GM20000 (cell line): ENCODE results near the gene ACSF2.

Source experiments
- DNase-seq: peaks from one replicate; pipeline ENCODE4 v3.0.0; 2012; ENCODE audit warnings: low spot score
- CTCF ChIP-seq: IDR thresholded peaks from 2 replicates; pipeline ENCODE4 v1.5.1; 2012; ENCODE audit warnings: mild to moderate bottlenecking, control low read depth; ENCODE audit errors: extremely low read depth, missing control alignments

The ACSF2 gene

GRCh38 chr17:50499721-50500120 is 73.7 kb downstream of the ACSF2 start:
- DNase-seq: no peak

GRCh38 chr17:50501054-50501453 is 75.0 kb downstream of the ACSF2 start:
- TF ChIP-seq CTCF: peak; percentile 5
- no peak for DNase-seq

More at GRCh38 chr17:50499721-50500120, 73.7 kb downstream of the ACSF2 start:
- TF ChIP-seq CTCF: no peak

- TF ChIP-seq CTCF: no peak
- DNase-seq: no peak
Measured at GRCh38 chr17:50502301-50502990, 76.4 kb downstream of the ACSF2 start.

- no peak for DNase-seq
- no peak for TF ChIP-seq CTCF
Measured at GRCh38 chr17:50505591-50506130, 79.6 kb downstream of the ACSF2 start.

- no peak for TF ChIP-seq CTCF
- no peak for DNase-seq
Measured at GRCh38 chr17:50506298-50506697, 80.3 kb downstream of the ACSF2 start.

GRCh38 chr17:50507871-50508572 is 82.0 kb downstream of the ACSF2 start, which contains the start of gene MYCBPAP:
Gene MYCBPAP, plus strand, starts transcription at chr17:50508439. Its CDS starts 236 bp downstream, at chr17:50508675.
- no peak for TF ChIP-seq CTCF
- peak; percentile 91 for DNase-seq
